Stimulated activated CD8-positive, alpha-beta memory T cell treated with anti-CD3 and anti-CD28 coated beads, Interleukin-12 subunit alpha, Interleukin-12 subunit beta, amount 100 ng/mL, for 24 hours (primary cell): ENCODE measurements around the gene HTATIP2.
"Not testable (repeated sequence)": the region's sequence is repeated elsewhere in the genome, so short reads cannot be mapped to it uniquely, and the experiment has no call there.

Experiments used
- DNase-seq: peaks from one replicate; pipeline ENCODE4 v3.0.0-alpha.2; 2020; ENCODE audit errors: extremely low read depth

The HTATIP2 gene

GRCh38 chr11:20363500-20364340 is at the start of gene HTATIP2:
Gene HTATIP2 (plus strand): TSS chr11:20363714. CDS start chr11:20364238, 524 bp downstream.
- no peak for DNase-seq

DNA sequence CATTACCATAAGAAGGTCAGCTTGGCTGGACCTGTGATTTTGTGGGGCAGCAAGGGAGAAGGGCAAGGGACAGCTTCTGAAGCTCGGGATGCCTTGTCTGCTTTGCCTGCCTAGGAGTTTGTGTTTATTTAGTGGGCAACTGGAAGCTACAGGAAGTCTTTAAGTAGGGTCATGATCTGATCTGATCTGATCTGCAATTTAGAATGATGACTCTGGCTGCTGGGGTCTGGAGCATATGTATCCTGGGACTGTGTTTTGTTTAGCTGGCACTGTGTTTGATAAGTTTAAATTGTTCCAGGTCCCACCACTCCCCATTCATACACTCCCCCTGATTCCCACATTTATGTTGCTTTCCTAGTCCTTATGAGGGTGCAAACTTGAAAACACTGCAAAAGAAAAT is 47.7 kb upstream of the HTATIP2 start:
- no peak for DNase-seq

DNA sequence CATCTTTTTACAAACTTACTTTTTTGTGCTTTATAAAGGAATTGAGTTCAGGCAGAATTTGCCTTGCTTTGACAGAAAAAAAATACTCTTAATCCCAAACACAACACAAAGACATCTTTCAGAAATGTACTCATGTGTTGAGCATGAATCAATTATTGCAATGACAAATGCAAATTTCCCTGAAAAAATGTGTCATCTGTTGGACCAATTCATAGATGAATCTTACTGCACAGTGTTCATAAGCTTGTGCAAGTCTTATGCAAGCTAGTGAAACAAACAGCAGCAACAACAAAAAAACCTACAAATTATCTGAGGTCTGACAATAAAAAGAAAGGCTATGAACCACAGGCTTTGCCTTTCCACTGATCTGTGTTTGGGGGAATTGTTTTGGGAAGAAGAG is 42.3 kb upstream of the HTATIP2 start:
- no peak for DNase-seq

- DNase-seq, result no peak
Observed at GRCh38 chr11:20327377-20327935, 36.1 kb upstream of the HTATIP2 start.

DNA sequence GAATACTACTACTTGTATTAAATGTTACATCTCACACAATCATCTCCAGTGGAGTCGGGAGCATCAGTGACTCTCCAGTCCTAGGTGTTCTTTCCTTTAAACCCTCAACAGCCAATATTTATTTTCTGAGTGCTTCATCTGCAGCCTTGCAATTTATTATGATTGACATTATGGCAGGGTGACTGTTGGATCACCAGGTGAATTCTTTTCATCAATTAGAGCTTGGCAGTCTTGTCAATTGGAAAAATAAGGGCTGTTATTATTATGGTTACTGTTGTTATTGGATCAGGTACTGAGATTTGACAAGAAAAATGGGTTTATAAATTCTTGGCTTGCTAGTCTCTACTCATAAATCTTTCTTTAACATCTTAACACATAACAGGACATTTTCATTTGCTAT is 27.5 kb upstream of the HTATIP2 start:
- DNase-seq, result no peak

DNA sequence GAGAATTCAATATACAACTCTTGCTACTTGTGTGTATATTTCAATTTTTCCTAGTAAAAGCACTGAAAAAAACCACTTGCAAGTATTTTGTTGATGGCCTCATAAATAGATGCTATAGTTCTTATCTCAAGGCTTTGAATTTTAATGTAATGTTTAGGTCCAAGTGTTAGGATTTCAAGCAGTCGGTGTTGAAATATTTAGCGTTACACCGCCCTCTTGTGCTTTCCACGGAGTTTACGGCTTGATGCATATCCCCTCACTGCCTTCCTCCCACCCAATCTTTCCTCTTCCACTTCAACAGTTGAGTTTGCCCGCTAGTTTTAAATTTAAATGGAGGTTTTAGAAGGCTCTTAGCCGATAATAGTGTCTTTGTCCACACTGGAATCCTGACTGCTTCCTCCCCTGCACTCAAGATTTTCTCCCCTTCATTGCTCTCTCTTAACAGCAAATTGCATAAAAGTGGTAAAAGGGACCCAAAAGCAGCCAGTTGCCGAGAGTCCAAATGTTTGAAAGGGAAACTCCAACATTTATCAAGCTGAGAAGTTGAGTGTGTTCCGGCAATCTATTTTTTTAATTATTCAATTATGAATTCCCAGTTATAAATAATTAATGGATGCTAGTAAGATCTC is 25.9 kb upstream of the HTATIP2 start:
- no peak for DNase-seq

GRCh38 chr11:20342347-20343141 is 21.0 kb upstream of the HTATIP2 start:
- DNase-seq, result no peak

DNA sequence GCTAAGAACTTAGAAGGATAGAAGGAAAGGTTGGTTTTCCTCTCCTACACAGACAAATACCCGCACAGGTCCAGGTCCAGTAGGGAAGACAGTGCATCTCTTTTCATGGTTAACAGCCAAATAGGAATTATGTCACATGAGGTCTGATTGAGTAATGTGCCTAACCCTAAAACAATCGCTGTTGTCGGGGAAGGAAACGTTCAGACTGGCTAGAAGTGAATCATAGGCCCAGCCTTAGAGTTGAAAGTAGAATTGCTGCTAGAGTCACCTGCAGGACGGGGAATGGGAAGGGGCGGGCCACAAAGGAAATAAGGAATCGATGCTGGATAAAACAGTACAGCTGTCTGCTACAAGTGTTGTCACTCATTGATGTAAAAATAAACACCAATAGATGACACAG is 12.4 kb upstream of the HTATIP2 start:
- no peak for DNase-seq

GRCh38 chr11:20351751-20352262 is 11.7 kb upstream of the HTATIP2 start:
- DNase-seq, result no peak

DNA sequence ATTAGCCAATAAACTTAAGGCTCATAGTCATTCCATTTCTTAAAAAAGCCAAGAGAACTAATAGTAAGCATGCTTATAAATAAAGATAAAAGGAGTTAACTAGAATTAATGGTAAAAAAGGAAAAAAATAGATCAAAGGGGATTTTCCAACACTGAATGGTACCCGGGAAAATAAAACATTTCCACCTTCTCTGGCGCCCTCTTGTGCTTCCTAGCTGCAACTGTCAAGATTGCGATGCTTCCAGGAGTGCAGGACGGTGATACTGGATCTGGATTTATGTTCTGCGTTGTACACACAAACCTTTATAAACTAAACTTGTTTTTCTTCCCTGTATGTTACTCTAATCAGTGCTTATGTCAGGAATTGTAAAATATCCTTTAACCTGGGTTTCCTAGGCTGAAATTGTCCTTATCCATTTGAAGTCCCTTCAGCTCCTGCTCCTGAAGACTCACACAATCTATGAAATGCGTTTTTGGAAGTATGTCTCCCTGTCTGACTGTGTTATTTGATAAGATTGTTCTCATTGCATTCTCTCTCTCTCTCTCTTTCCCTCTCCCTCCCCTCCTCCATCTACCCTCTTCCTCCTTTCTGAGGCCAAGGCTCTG is 9.6 kb upstream of the HTATIP2 start:
- DNase-seq, result no peak

GRCh38 chr11:20355221-20356219 is 8.0 kb upstream of the HTATIP2 start:
- DNase-seq, result no peak

- DNase-seq, result no peak
Observed at GRCh38 chr11:20357150-20357549, 6.4 kb upstream of the HTATIP2 start.

DNA sequence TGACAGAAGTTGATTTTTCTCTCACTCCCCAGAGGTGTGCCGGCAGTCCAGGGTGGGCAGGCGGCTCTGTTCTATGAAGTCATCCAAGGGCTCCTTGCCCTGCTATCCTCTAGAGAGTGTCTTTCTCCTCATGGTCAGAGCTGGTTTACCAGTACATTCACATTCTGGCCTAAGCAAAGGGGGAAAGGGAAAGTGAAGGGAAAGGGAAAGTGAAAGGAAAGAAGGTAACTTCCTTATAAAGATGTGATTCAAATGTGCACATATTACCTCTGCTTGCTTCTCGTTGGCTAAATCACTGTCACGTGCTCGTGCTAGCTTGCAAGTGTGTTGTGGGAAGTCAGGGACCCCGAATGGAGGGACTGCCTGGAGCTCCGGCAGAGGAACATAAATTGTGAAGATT is 2.9 kb upstream of the HTATIP2 start:
- DNase-seq, result no peak

GRCh38 chr11:20362481-20362880 is 1.0 kb upstream of the HTATIP2 start:
- no peak for DNase-seq

DNA sequence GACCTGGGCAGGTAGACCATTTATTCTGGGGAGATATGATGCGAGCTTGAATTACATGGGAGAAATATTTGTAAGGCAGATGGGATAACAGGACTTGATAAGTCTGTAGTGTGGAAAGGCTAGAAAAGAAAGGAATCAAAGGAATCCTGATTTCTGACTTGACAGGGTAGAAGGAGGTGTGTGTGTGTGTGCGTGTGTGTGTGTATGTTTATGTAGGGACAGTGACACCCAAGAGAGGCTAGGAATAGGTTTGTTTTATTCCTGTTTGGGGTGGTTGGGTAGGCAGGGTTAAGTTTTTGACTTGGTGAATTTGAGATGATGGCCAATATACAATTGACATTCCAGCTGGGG is 390 bp upstream of the HTATIP2 start:
- no peak for DNase-seq

- no peak for DNase-seq
Observed at GRCh38 chr11:20364341-20364792, 853 bp downstream of the HTATIP2 start.

DNA sequence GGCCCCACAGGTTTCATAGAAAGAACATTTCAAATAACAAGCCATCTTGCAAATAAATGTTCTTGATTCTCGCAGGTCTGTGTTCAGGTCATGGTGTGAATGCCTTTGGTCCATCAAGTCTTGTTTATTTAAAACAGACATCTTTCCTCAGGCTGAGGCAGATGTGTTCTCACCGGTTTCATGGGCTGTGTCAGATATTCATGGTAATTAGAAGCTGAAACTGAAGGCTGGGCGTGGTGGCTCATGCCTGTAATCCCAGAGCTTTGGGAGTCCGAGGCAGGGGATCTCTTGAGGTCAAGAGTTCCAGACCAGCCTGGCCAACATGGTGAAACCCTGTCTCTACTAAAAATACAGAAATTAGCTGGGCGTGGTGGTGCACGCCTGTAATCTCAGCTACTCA is 2.0 kb downstream of the HTATIP2 start:
- not testable (repeated sequence) for DNase-seq

- no peak for DNase-seq
Observed at GRCh38 chr11:20367313-20367948, 3.9 kb downstream of the HTATIP2 start.

- no peak for DNase-seq
Observed at GRCh38 chr11:20368438-20368837, 4.9 kb downstream of the HTATIP2 start.

GRCh38 chr11:20369826-20370225 is 6.3 kb downstream of the HTATIP2 start:
- no peak for DNase-seq
